AG04450 (cell line): ENCODE results near the gene JADE2. TPM values are rescaled to one million over a fixed set of nuclear protein-coding genes. Genes with fewer than 3 reads are reported as not detected.

Experiments
- CTCF ChIA-PET: fragments of 300-600, 350-600 bp; formaldehyde crosslinking; extraction: SDS; loops from one replicate; lab custom pipeline; 2022; ENCODE audit warnings: antibody characterized with exemption, inconsistent platforms; lab: Charles Lee
- POLR2A ChIA-PET: fragments of 350-600 bp; formaldehyde crosslinking; extraction: SDS; loops from one replicate; lab custom pipeline; 2021; ENCODE audit warnings: antibody characterized with exemption, inconsistent platforms; lab: Yijun Ruan, JAX
- DNase-seq: peaks from one replicate; pipeline ENCODE4 v3.0.0-alpha.2; 2011; ENCODE audit warnings: low read depth, low spot score
- H3K27ac ChIP-seq: one replicate; pipeline ENCODE4 v1.5.1; 2012; ENCODE audit warnings: low read depth, low read length, control low read depth
- H3K27me3 ChIP-seq: one replicate; pipeline ENCODE4 v1.6.0; 2012; ENCODE audit warnings: low read length; ENCODE audit not compliant: control insufficient read depth, insufficient read depth
- H3K4me3 ChIP-seq: 2 replicates; pipeline ENCODE4 v1.5.1; 2011; ENCODE audit warnings: mild to moderate bottlenecking, low read depth, low read length, control low read depth
- H3K9me3 ChIP-seq: 2 replicates; pipeline ENCODE4 v1.5.1; 2012; ENCODE audit warnings: low read length; ENCODE audit not compliant: control insufficient read depth, insufficient read depth
- CTCF ChIP-seq: IDR thresholded peaks from 2 replicates; pipeline ENCODE4 v1.5.1; 2011; ENCODE audit warnings: low read depth, low read length, control low read depth, inconsistent platforms
- polyA plus RNA-seq: library from polyadenylated mRNA; depleted of rRNA; stranded (reverse); fragments of >200 nt; gene quantifications from 2 replicates; pipeline ENCODE4 v1.2.3, GENCODE V29; 2011

Gene JADE2
- polyA plus RNA-seq, 1 experiment = 13.2 TPM

GRCh38 chr5:134571693-134572405 lies 46.4 kb downstream of the JADE2 start:
- CTCF ChIA-PET = interaction anchor here (1.5 kb wide), 1 partner anchor 15 kb away, joined by 3 read pairs; no protein-coding TSS in a partner anchor
- H3K9me3 ChIP-seq = no peaks in the 10 kb centered on the region; the same call in 1 of the 2 replicates

GRCh38 chr5:134572811-134573210 lies 47.3 kb downstream of the JADE2 start:
- no peaks in the 10 kb centered on the region; the same call in 1 of the 2 replicates for H3K9me3 ChIP-seq
- no peaks in the 10 kb centered on the region for H3K27me3 ChIP-seq
- ChIA-PET POLR2A (no interaction called here), CTCF (interaction anchor here (1.5 kb wide), 1 partner anchor 14 kb away, joined by 3 read pairs; no protein-coding TSS in a partner anchor)
- H3K4me3 ChIP-seq = no peak overlapping the region
- no peak for TF ChIP-seq CTCF
- no peak overlapping the region for H3K27ac ChIP-seq
- no peak for DNase-seq

More at GRCh38 chr5:134571693-134572405, 46.4 kb downstream of the JADE2 start:
- DNase-seq = no peak
- Histone ChIP-seq H3K27ac (no peak overlapping the region), H3K27me3 (no peaks in the 10 kb centered on the region), H3K4me3 (no peak overlapping the region)
- POLR2A ChIA-PET = no interaction called here
- no peak for TF ChIP-seq CTCF

GRCh38 chr5:134574521-134574920 lies 49.1 kb downstream of the JADE2 start:
- CTCF ChIA-PET = interaction anchor here (0.9 to 1.6 kb wide), 2 partner anchors 11 to 13 kb away, joined by 3 to 5 read pairs; no protein-coding TSS in a partner anchor

GRCh38 chr5:134575316-134575715 lies 49.8 kb downstream of the JADE2 start:
- no peak overlapping the region for H3K4me3 ChIP-seq
- POLR2A ChIA-PET = no interaction called here
- no peak for DNase-seq
- no peak overlapping the region for H3K27ac ChIP-seq
- CTCF ChIA-PET = interaction anchor here (0.9 to 1.6 kb wide), 2 partner anchors 10 to 272 kb away, joined by 3 read pairs; no protein-coding TSS in a partner anchor
- no peaks in the 10 kb centered on the region for H3K27me3 ChIP-seq
- no peak for TF ChIP-seq CTCF
- no peaks in the 10 kb centered on the region; the same call in 1 of the 2 replicates for H3K9me3 ChIP-seq

More at GRCh38 chr5:134574521-134574920, 49.1 kb downstream of the JADE2 start:
- POLR2A ChIA-PET = no interaction called here
- no peak overlapping the region for H3K4me3 ChIP-seq
- H3K9me3 ChIP-seq = no peaks in the 10 kb centered on the region; the same call in 1 of the 2 replicates
- no peak overlapping the region for H3K27ac ChIP-seq
- TF ChIP-seq CTCF = no peak
- no peak for DNase-seq
- no peaks in the 10 kb centered on the region for H3K27me3 ChIP-seq
